ENCODE data around the gene ATG2A. TPM values are rescaled to one million over a fixed set of nuclear protein-coding genes. Genes with fewer than 3 reads are reported as not detected.

Gene ATG2A
- polyA plus RNA-seq, 1 donor (not counting 4 experiments of a cell fraction or from before 2014, with no cell fraction given): 2.4 TPM

DNA sequence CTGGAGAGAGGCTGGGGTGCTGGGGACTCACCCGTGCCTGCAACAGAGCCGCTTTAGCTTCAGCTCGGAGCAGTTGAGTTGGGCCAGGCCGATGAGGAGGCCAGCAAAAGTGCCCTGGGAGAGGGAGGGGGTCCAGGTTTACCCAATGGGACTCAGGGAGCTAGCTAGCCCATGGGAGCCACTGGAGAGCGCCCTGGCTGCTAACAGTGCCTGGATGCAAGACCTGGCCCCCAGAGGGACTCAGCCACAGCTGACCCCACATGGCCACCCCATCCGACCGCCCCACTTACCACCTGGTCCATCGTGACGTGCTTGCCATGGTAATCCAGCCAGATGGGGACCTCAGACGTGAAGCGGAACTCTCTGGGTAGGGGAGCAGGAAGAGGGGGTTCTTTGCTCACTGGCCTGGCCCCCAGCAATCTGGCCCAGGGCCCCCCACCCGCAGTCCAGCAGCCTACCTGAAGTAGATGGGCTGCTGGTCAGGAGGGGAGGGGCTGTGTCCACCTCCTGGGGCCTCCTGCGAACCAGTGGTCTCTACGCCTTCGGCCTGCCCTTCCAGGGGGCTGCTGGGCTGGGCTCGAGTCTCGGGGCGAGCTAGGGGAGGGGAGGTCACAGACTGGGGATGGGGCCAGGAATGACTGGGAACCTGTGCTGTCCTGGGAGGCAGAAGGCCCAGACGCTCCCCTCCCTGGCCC, 19.5 kb downstream of the ATG2A start:
- FAIRE-seq: no peak
- DNase-seq (ENCODE audit: low read depth, low spot score): no peak
- H3K4me1 ChIP-seq (ENCODE audit: control insufficient read depth, extremely low read depth, insufficient read depth, low read length): peaks cover 10% of the 10 kb centered on the region
- H3K9me1 ChIP-seq (ENCODE audit: control insufficient read depth, extremely low read depth, insufficient read depth, low read length): no peaks in the 10 kb centered on the region
- no peak for TF ChIP-seq EZH2 (IDR thresholded peaks at IDR 0.05; ENCODE audit: low read length)
- TF ChIP-seq, protein P1, sequence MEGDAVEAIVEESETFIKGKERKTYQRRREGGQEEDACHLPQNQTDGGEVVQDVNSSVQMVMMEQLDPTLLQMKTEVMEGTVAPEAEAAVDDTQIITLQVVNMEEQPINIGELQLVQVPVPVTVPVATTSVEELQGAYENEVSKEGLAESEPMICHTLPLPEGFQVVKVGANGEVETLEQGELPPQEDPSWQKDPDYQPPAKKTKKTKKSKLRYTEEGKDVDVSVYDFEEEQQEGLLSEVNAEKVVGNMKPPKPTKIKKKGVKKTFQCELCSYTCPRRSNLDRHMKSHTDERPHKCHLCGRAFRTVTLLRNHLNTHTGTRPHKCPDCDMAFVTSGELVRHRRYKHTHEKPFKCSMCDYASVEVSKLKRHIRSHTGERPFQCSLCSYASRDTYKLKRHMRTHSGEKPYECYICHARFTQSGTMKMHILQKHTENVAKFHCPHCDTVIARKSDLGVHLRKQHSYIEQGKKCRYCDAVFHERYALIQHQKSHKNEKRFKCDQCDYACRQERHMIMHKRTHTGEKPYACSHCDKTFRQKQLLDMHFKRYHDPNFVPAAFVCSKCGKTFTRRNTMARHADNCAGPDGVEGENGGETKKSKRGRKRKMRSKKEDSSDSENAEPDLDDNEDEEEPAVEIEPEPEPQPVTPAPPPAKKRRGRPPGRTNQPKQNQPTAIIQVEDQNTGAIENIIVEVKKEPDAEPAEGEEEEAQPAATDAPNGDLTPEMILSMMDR (optimal IDR thresholded peaks at IDR 0.05 in 1 of 3, IDR thresholded peaks at IDR 0.05 in 1 of 3, conservative IDR thresholded peaks at IDR 0.05 in 1 of 3; ENCODE audit: extremely low read depth in 1 of 3, insufficient read depth in 2 of 3, low read length in 3 of 3): no peak
- peaks cover 11 to 31% of the 10 kb centered on the region in 2 experiments for H3K36me3 ChIP-seq (ENCODE audit: control insufficient read depth in 2 of 2, extremely low read depth in 1 of 2, insufficient read depth in 2 of 2, low read length in 2 of 2)
- no peak overlapping the region for H2AFZ ChIP-seq (ENCODE audit: control insufficient read depth, low read length)
- H4K20me1 ChIP-seq (ENCODE audit: control insufficient read depth, extremely low read depth, insufficient read depth, low read length): no peaks in the 10 kb centered on the region
- H3K9me3 ChIP-seq (ENCODE audit: control insufficient read depth, low read depth, low read length): no peaks in the 10 kb centered on the region
- no peak overlapping the region for H3K4me3 ChIP-seq (ENCODE audit: control insufficient read depth in 2 of 3, extremely low read depth in 1 of 3, insufficient read depth in 2 of 3, low read depth in 1 of 3, low read length in 3 of 3)
- no peak overlapping the region for H3K27ac ChIP-seq (ENCODE audit: control insufficient read depth, insufficient read depth, low read length)
- no peak overlapping the region for H3K4me2 ChIP-seq (ENCODE audit: control insufficient read depth, extremely low read depth, insufficient read depth, low read depth, low read length)
- H3K9ac ChIP-seq (ENCODE audit: control insufficient read depth, extremely low read depth, insufficient read depth, low read length): no peak overlapping the region
- no peaks in the 10 kb centered on the region for H3K79me2 ChIP-seq (ENCODE audit: control insufficient read depth, insufficient read depth, low read length)
- dilution Hi-C loops (cut with MboI; ENCODE audit: extremely low pct_ligation_motif_present, low sequenced_read_pairs): no loop called here
- H3K27me3 ChIP-seq (ENCODE audit: control insufficient read depth, extremely low read depth, insufficient read depth, low read length): no peaks in the 10 kb centered on the region

DNA sequence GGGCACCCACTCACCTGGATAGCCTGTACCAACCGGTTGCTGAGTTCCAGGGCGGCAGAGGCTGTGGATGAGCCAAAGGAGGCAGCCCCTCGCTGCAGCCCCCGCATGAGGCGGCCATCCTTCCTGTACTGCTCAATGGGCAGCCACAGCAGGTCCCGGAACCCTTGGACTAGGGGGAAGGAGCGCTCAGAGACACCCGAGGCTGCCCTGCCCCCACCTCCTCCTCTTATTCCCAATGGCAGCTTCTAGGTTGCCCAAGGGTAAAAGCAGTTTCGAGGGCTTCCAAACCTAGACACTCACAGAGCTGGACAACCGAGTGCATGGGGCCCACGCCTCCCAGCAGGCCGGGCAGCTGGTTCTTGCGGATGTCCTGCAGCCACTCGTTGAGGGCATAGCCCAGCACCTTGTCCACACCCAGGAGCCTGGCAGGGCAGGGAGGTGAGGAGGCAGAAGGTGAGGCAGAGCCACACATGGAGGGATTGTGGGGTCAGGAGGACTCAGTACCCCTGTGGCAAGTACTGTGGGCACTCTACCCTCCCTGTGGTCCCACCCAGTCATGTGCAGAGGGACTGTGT, 20.5 kb downstream of the ATG2A start:
- DNase-seq (ENCODE audit: low read depth, low spot score) (no peak), FAIRE-seq (no peak)
- H3K27me3 ChIP-seq (ENCODE audit: control insufficient read depth, extremely low read depth, insufficient read depth, low read length): no peaks in the 10 kb centered on the region
- no peaks in the 10 kb centered on the region for H3K9me3 ChIP-seq (ENCODE audit: control insufficient read depth, low read depth, low read length)
- H3K9ac ChIP-seq (ENCODE audit: control insufficient read depth, extremely low read depth, insufficient read depth, low read length): no peak overlapping the region
- dilution Hi-C loops (cut with MboI; ENCODE audit: extremely low pct_ligation_motif_present, low sequenced_read_pairs): no loop called here
- H2AFZ ChIP-seq (ENCODE audit: control insufficient read depth, low read length): no peak overlapping the region
- peaks cover 10% of the 10 kb centered on the region for H3K4me1 ChIP-seq (ENCODE audit: control insufficient read depth, extremely low read depth, insufficient read depth, low read length)
- no peaks in the 10 kb centered on the region for H3K79me2 ChIP-seq (ENCODE audit: control insufficient read depth, insufficient read depth, low read length)
- no peak overlapping the region for H3K27ac ChIP-seq (ENCODE audit: control insufficient read depth, insufficient read depth, low read length)
- H4K20me1 ChIP-seq (ENCODE audit: control insufficient read depth, extremely low read depth, insufficient read depth, low read length): no peaks in the 10 kb centered on the region
- H3K9me1 ChIP-seq (ENCODE audit: control insufficient read depth, extremely low read depth, insufficient read depth, low read length): no peaks in the 10 kb centered on the region
- H3K36me3 ChIP-seq (ENCODE audit: control insufficient read depth in 2 of 2, extremely low read depth in 1 of 2, insufficient read depth in 2 of 2, low read length in 2 of 2): peaks cover 6 to 26% of the 10 kb centered on the region in 2 experiments
- no peak overlapping the region for H3K4me3 ChIP-seq (ENCODE audit: control insufficient read depth in 2 of 3, extremely low read depth in 1 of 3, insufficient read depth in 2 of 3, low read depth in 1 of 3, low read length in 3 of 3)
- TF ChIP-seq EZH2 (IDR thresholded peaks at IDR 0.05; ENCODE audit: low read length): no peak
- TF ChIP-seq, protein P1 (optimal IDR thresholded peaks at IDR 0.05 in 1 of 3, IDR thresholded peaks at IDR 0.05 in 1 of 3, conservative IDR thresholded peaks at IDR 0.05 in 1 of 3; ENCODE audit: extremely low read depth in 1 of 3, insufficient read depth in 2 of 3, low read length in 3 of 3): no peak
- no peak overlapping the region for H3K4me2 ChIP-seq (ENCODE audit: control insufficient read depth, extremely low read depth, insufficient read depth, low read depth, low read length)

All from keratinocyte (primary cell).